K562 (cell line): ENCODE results near the gene IRAG1. TPM values are rescaled to one million over a fixed set of nuclear protein-coding genes. Genes with fewer than 3 reads are reported as not detected.

Experiments used
- BRD9 ChIP-seq: fragments of 450-650 bp; IDR thresholded peaks from 2 replicates; pipeline ENCODE4 v1.6.1; 2018; ENCODE audit warnings: low read depth; ENCODE audit not compliant: partially characterized antibody
- CBX8 ChIP-seq: fragments of 200-600 bp; sonication (generic); IDR thresholded peaks from 2 replicates; pipeline ENCODE4 v1.6.1; 2012; ENCODE audit warnings: borderline replicate concordance, mixed run types, low read depth, mild to moderate bottlenecking, moderate library complexity, mixed read lengths, low read length, control low read depth, inconsistent platforms; ENCODE audit not compliant: poor library complexity, severe bottlenecking; ENCODE audit errors: extremely low read depth
- DNMT1 ChIP-seq: fragments of 450-650 bp; IDR thresholded peaks from 2 replicates; pipeline ENCODE4 v1.6.1; 2016; ENCODE audit warnings: antibody characterized with exemption, mild to moderate bottlenecking
- GATA2 ChIP-seq: sonication (generic); formaldehyde crosslinking; IDR thresholded peaks from 2 replicates; pipeline ENCODE4 v1.4.0; 2020; ENCODE audit warnings: mild to moderate bottlenecking, missing genetic modification reagents
- HMG20A ChIP-seq: fragments of 450-650 bp; formaldehyde crosslinking; conservative IDR thresholded peaks from 2 replicates; pipeline ENCODE4 v1.4.0; 2020; ENCODE audit warnings: mild to moderate bottlenecking, mixed read lengths
- MTA3 ChIP-seq: fragments of 450-650 bp; formaldehyde crosslinking; IDR thresholded peaks from 2 replicates; pipeline ENCODE4 v1.6.1; 2017; ENCODE audit warnings: mild to moderate bottlenecking, borderline replicate concordance
- NBN ChIP-seq: fragments of 450-650 bp; IDR thresholded peaks from 2 replicates; pipeline ENCODE4 v1.6.1; 2016; ENCODE audit warnings: low read depth, mild to moderate bottlenecking
- NCOA1 ChIP-seq: fragments of 450-650 bp; IDR thresholded peaks from 2 replicates; pipeline ENCODE4 v1.6.1; 2016; ENCODE audit warnings: low read depth
- OTX1 ChIP-seq: fragments of 450-650 bp; formaldehyde crosslinking; IDR thresholded peaks from 2 replicates; pipeline ENCODE4 v1.4.0; 2022; ENCODE audit warnings: mild to moderate bottlenecking
- POLR2AphosphoS5 ChIP-seq: IDR thresholded peaks from 2 replicates; pipeline ENCODE4 v1.6.1; 2011; ENCODE audit warnings: mild to moderate bottlenecking, low read depth, low read length, moderate library complexity; ENCODE audit not compliant: control insufficient read depth, insufficient read depth
- PTBP1 ChIP-seq: fragments of 200-400 bp; formaldehyde crosslinking; IDR thresholded peaks from 2 replicates; pipeline ENCODE4 v1.6.1; 2017; ENCODE audit warnings: low read depth, low read length
- SMAD1 ChIP-seq: fragments of 150-350 bp; IDR thresholded peaks from 2 replicates; pipeline ENCODE4 v1.6.1; 2014; ENCODE audit warnings: low read length, low read depth; ENCODE audit not compliant: partially characterized antibody
- SMAD4 ChIP-seq: fragments of 250-450 bp; sonication (Bioruptor Pico); conservative IDR thresholded peaks from 2 replicates; pipeline ENCODE4 v1.8.0; 2021; ENCODE audit warnings: inconsistent platforms, mild to moderate bottlenecking, moderate library complexity
- SOX6 ChIP-seq: fragments of 450-650 bp; IDR thresholded peaks from 2 replicates; pipeline ENCODE4 v1.6.1; 2014; ENCODE audit warnings: mild to moderate bottlenecking
- SRSF7 ChIP-seq: fragments of 200-400 bp; formaldehyde crosslinking; optimal IDR thresholded peaks from 2 replicates; pipeline ENCODE3; 2017; ENCODE audit warnings: mild to moderate bottlenecking, low read depth, low read length
- TAF15 ChIP-seq: fragments of 200-400 bp; formaldehyde crosslinking; IDR thresholded peaks from 2 replicates; pipeline ENCODE4 v1.6.1; 2017; ENCODE audit warnings: mild to moderate bottlenecking, low read depth, low read length, moderate library complexity
- TAF9B ChIP-seq: fragments of 450-650 bp; IDR thresholded peaks from 2 replicates; pipeline ENCODE4 v1.6.1; 2018; ENCODE audit warnings: mild to moderate bottlenecking; ENCODE audit not compliant: partially characterized antibody
- THRAP3 ChIP-seq: fragments of 450-650 bp; IDR thresholded peaks from 2 replicates; pipeline ENCODE4 v1.6.1; 2016; ENCODE audit warnings: mild to moderate bottlenecking, inconsistent platforms, borderline replicate concordance
- ZNF764 ChIP-seq: fragments of 250-450 bp; sonication (Bioruptor Pico); IDR thresholded peaks from 2 replicates; pipeline ENCODE4 v1.4.0; 2020; ENCODE audit warnings: low read depth, mild to moderate bottlenecking, moderate library complexity
- ZZZ3 ChIP-seq: fragments of 450-650 bp; IDR thresholded peaks from 2 replicates; pipeline ENCODE4 v1.6.1; 2016; ENCODE audit warnings: antibody characterized with exemption, mild to moderate bottlenecking, moderate library complexity
- polyA plus RNA-seq, 8 experiments: library from polyadenylated mRNA; depleted of rRNA in 4 of 8; stranded (reverse) in 5 of 8; unstranded in 3 of 8; fragments of >200 nt; fragmentation: Nextera tagmentation in 2 of 8; fragmentation: Illumina TruSeq in 1 of 8; extraction: Ambion mirVana in 2 of 8; extraction: Trizol in 1 of 8; gene quantifications; 2 replicates each; pipeline versions ENCODE4 v1.2.1 to v1.2.3, GENCODE V29; 2011 to 2014; ENCODE audit warnings: inconsistent platforms in 1 of 8, missing spikeins in 1 of 8
- total RNA-seq, 7 experiments: library from RNA; depleted of rRNA in 6 of 7; stranded (reverse); fragments of >200 nt in 6 of 7; fragmentation: Illumina TruSeq in 2 of 7; extraction: Trizol in 2 of 7; gene quantifications; 2 replicates each; pipeline versions ENCODE4 v1.2.1 to v1.2.3, GENCODE V29; 2011 to 2021; ENCODE audit warnings: low replicate concordance in 1 of 7
- TF ChIP-seq, protein P1 (sequence below), 2 experiments: fragments of 150-350 bp in 1 of 2; IDR thresholded peaks; 2 replicates each; pipeline ENCODE4 v1.6.1; 2012 to 2016; ENCODE audit warnings: low read depth in 2 of 2, low read length in 2 of 2, mild to moderate bottlenecking in 1 of 2, moderate library complexity in 1 of 2
- TF ChIP-seq, protein P2 (sequence below): sonication (generic); formaldehyde crosslinking; IDR thresholded peaks from 2 replicates; pipeline ENCODE4 v1.8.1; 2023; ENCODE audit warnings: mild to moderate bottlenecking, missing genetic modification reagents, moderate library complexity

The IRAG1 gene
- total and polyA plus RNA-seq, 9 of the 15 experiments (the other 6 are each of a cell fraction or from before 2014, with no cell fraction given) = 0.01 to 0.22 (median 0.09) TPM; not detected in 1

DNA sequence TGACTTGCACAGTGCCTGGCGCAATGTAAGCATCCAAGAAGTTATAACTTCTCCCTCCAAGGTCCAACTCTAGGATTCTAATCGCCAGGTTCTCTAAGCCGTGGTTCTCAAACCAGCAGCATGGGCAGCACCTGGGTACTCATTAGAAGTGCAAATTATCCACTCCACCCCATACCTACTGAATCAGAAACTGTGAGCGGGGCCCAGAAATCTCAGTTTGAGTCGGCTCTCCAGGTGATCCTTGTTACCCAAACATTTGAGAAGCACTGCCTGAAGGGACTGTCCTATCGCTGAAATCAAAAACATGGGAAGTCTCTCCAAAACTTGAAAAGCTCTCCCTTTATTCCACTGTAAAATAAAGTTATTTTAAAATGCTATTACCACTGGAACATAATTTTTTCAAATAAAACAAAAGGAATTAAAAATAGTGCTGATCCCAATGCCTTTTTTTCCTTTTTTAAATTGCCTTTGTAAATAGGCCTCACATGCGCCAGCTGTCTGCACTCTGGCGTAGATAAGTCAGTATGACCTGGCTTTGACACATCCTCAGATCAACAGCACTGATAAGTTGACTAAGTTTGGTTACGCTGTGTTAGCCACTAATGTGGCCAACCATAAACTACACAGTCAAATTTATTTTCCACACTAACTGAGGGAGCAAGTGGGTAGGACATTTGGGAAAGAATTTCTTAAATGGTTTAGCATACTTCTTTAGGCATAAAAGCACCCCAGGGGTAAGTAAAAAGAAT, 49.1 kb upstream of the IRAG1 start (continued):
- TF ChIP-seq, protein P1, sequence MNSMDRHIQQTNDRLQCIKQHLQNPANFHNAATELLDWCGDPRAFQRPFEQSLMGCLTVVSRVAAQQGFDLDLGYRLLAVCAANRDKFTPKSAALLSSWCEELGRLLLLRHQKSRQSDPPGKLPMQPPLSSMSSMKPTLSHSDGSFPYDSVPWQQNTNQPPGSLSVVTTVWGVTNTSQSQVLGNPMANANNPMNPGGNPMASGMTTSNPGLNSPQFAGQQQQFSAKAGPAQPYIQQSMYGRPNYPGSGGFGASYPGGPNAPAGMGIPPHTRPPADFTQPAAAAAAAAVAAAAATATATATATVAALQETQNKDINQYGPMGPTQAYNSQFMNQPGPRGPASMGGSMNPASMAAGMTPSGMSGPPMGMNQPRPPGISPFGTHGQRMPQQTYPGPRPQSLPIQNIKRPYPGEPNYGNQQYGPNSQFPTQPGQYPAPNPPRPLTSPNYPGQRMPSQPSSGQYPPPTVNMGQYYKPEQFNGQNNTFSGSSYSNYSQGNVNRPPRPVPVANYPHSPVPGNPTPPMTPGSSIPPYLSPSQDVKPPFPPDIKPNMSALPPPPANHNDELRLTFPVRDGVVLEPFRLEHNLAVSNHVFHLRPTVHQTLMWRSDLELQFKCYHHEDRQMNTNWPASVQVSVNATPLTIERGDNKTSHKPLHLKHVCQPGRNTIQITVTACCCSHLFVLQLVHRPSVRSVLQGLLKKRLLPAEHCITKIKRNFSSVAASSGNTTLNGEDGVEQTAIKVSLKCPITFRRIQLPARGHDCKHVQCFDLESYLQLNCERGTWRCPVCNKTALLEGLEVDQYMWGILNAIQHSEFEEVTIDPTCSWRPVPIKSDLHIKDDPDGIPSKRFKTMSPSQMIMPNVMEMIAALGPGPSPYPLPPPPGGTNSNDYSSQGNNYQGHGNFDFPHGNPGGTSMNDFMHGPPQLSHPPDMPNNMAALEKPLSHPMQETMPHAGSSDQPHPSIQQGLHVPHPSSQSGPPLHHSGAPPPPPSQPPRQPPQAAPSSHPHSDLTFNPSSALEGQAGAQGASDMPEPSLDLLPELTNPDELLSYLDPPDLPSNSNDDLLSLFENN (IDR thresholded peaks at IDR 0.05; ENCODE audit: low read depth in 2 of 2, low read length in 2 of 2) = no peak
- TF ChIP-seq SOX6 = peak; percentile 90
- TF ChIP-seq SMAD4 (CRISPR knock-in tag) = peak; percentile 69
- no peak for TF ChIP-seq NBN
- TF ChIP-seq THRAP3 = no peak
- no peak for TF ChIP-seq DNMT1
- no peak for TF ChIP-seq HMG20A (CRISPR knock-in tag)
- no peak for TF ChIP-seq TAF15
- no peak for TF ChIP-seq OTX1 (CRISPR knock-in tag)
- no peak for TF ChIP-seq SRSF7
- peak; percentile 37; the same call in 1 of the 2 replicates for TF ChIP-seq POLR2AphosphoS5
- no peak for TF ChIP-seq ZNF764 (CRISPR knock-in tag)
- TF ChIP-seq, protein P2, sequence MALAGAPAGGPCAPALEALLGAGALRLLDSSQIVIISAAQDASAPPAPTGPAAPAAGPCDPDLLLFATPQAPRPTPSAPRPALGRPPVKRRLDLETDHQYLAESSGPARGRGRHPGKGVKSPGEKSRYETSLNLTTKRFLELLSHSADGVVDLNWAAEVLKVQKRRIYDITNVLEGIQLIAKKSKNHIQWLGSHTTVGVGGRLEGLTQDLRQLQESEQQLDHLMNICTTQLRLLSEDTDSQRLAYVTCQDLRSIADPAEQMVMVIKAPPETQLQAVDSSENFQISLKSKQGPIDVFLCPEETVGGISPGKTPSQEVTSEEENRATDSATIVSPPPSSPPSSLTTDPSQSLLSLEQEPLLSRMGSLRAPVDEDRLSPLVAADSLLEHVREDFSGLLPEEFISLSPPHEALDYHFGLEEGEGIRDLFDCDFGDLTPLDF (CRISPR knock-in tag) = no peak
- TF ChIP-seq GATA2 (CRISPR knock-in tag) = peak; percentile 75
- TF ChIP-seq NCOA1 = 0 out of 2 replicates have a peak, but pooled peaks have one; percentile 25
- TF ChIP-seq MTA3 = peak; percentile 81; the same call in 1 of the 2 replicates
- TF ChIP-seq SMAD1 = no peak
- peak; percentile 42 for TF ChIP-seq TAF9B
- no peak for TF ChIP-seq PTBP1
- TF ChIP-seq CBX8 = no peak
- TF ChIP-seq BRD9 = peak; percentile 52
- no peak for TF ChIP-seq ZZZ3
